ENCODE data around the gene MEI1.

GRCh38 chr22:41820447-41820846 lies 121.1 kb downstream of the MEI1 start:
- no peak for TF ChIP-seq CTCF (IDR thresholded peaks at IDR 0.05)
- no peak for TF ChIP-seq POLR2A (IDR thresholded peaks at IDR 0.05)
